Prostate gland (tissue), 2 donors: ENCODE measurements around the gene C17orf100.

ENCODE experiments used
- CTCF ChIP-seq, 4 experiments: fragments of 200-600 bp in 2 of 4; fragments of 450-650 bp in 2 of 4; sonication (generic) in 2 of 4; IDR thresholded peaks; 1 replicate in 3 of 4; 2 replicates in 1 of 4; pipeline ENCODE4 v1.5.1; 2016 to 2019; ENCODE audit warnings: antibody characterized with exemption in 4 of 4, mild to moderate bottlenecking in 2 of 4, moderate library complexity in 2 of 4
- POLR2A ChIP-seq: fragments of 450-650 bp; IDR thresholded peaks from one replicate; pipeline ENCODE4 v1.6.1; 2016; ENCODE audit warnings: antibody characterized with exemption, mild to moderate bottlenecking

GRCh38 chr17:6657633-6658287, 6.2 kb downstream of the C17orf100 start:
- TF ChIP-seq CTCF (IDR thresholded peaks at IDR 0.05) (no peak), POLR2A (no peak)
